Measurements from ENCODE around the gene SLC34A3. TPM values are rescaled to one million over a fixed set of nuclear protein-coding genes. Genes with fewer than 3 reads are reported as not detected.
"Not testable (repeated sequence)": the region's sequence is repeated elsewhere in the genome, so short reads cannot be mapped to it uniquely, and the experiment has no call there.

SLC34A3 gene
- total RNA-seq, 2 experiments from 2014 or later, result not detected

- intact Hi-C loops (cut with micrococcal nuclease; ENCODE audit: unreplicated experiment); H3K9me2 ChIP-seq (ENCODE audit: insufficient read depth, low read length); POLR2A ChIA-PET; BruUV-seq (replicated peaks); CTCF ChIA-PET (ENCODE audit: unreplicated experiment); H3K27ac ChIP-seq (ENCODE audit: low read depth, low read length, poor library complexity, severe bottlenecking); H3K4me2 ChIP-seq (ENCODE audit: low read length); H4K20me1 ChIP-seq (ENCODE audit: insufficient read depth, low read length); H3K4me3 ChIP-seq (ENCODE audit: low read depth, low read length, poor library complexity, severe bottlenecking); DNase-seq (ENCODE audit: low spot score); H3K9me3 ChIP-seq (ENCODE audit: low read length); H2AFZ ChIP-seq (ENCODE audit: low read length): not testable (repeated sequence)
- Histone ChIP-seq H3K4me1 (ENCODE audit: insufficient read depth, low read length, poor library complexity, severe bottlenecking) (peaks cover 24% of the 10 kb centered on the region), H3K79me2 (ENCODE audit: insufficient read depth, low read depth, low read length) (peaks cover 14% of the 10 kb centered on the region; the same call in 1 of the 2 replicates), H3K36me3 (ENCODE audit: insufficient read depth, low read length) (peaks cover 61% of the 10 kb centered on the region)
- peak; percentile 65; the same call in 1 of the 2 replicates for TF ChIP-seq CTCF (conservative IDR thresholded peaks at IDR 0.05; ENCODE audit: low read length)
These were observed 31.6 kb downstream of the SLC34A3 start for GRCh38 chr9:137262173-137262908.

GRCh38 chr9:137262909-137263285 is 32.2 kb downstream of the SLC34A3 start:
- peaks cover 27% of the 10 kb centered on the region for H3K4me1 ChIP-seq (ENCODE audit: insufficient read depth, low read length, poor library complexity, severe bottlenecking)
- TF ChIP-seq EZH2phosphoT487 (IDR thresholded peaks at IDR 0.05; ENCODE audit: borderline replicate concordance, low read depth, low read length), result no peak
- no peak overlapping the region for H3K27ac ChIP-seq (ENCODE audit: low read depth, low read length, poor library complexity, severe bottlenecking)
- no peaks in the 10 kb centered on the region for H3K9me2 ChIP-seq (ENCODE audit: insufficient read depth, low read length)
- DNase-seq (ENCODE audit: low spot score), result no peak
- no TSS peak for BruUV-seq (replicated peaks)
- POLR2A ChIA-PET, result no interaction called here
- H3K36me3 ChIP-seq (ENCODE audit: insufficient read depth, low read length), result peaks cover 64% of the 10 kb centered on the region
- intact Hi-C loops (cut with micrococcal nuclease; ENCODE audit: unreplicated experiment), result no loop called here
- H3K4me3 ChIP-seq (ENCODE audit: low read depth, low read length, poor library complexity, severe bottlenecking), result no peak overlapping the region
- no peaks in the 10 kb centered on the region for H3K9me3 ChIP-seq (ENCODE audit: low read length)
- CTCF ChIA-PET (ENCODE audit: unreplicated experiment), result no interaction called here
- H3K4me2 ChIP-seq (ENCODE audit: low read length), result no peak overlapping the region
- H4K20me1 ChIP-seq (ENCODE audit: insufficient read depth, low read length), result no peaks in the 10 kb centered on the region
- peaks cover 14% of the 10 kb centered on the region; the same call in 1 of the 2 replicates for H3K79me2 ChIP-seq (ENCODE audit: insufficient read depth, low read depth, low read length)
- H2AFZ ChIP-seq (ENCODE audit: low read length), result no peak overlapping the region

- Histone ChIP-seq H2AFZ (ENCODE audit: low read length) (no peak overlapping the region), H3K4me2 (ENCODE audit: low read length) (no peak overlapping the region), H3K36me3 (ENCODE audit: insufficient read depth, low read length) (peaks cover 60% of the 10 kb centered on the region), H3K27ac (ENCODE audit: low read depth, low read length, poor library complexity, severe bottlenecking) (no peak overlapping the region), H3K4me3 (ENCODE audit: low read depth, low read length, poor library complexity, severe bottlenecking) (no peak overlapping the region), H3K9me2 (ENCODE audit: insufficient read depth, low read length) (no peaks in the 10 kb centered on the region), H3K4me1 (ENCODE audit: insufficient read depth, low read length, poor library complexity, severe bottlenecking) (peaks cover 27% of the 10 kb centered on the region), H4K20me1 (ENCODE audit: insufficient read depth, low read length) (no peaks in the 10 kb centered on the region), H3K9me3 (ENCODE audit: low read length) (no peaks in the 10 kb centered on the region), H3K79me2 (ENCODE audit: insufficient read depth, low read depth, low read length) (peaks cover 15% of the 10 kb centered on the region; the same call in 1 of the 2 replicates)
- DNase-seq (ENCODE audit: low spot score), result no peak
- POLR2A ChIA-PET, result no interaction called here
- intact Hi-C loops (cut with micrococcal nuclease; ENCODE audit: unreplicated experiment), result no loop called here
- TF ChIP-seq CTCF (conservative IDR thresholded peaks at IDR 0.05; ENCODE audit: low read length), result no peak
- TF ChIP-seq EZH2phosphoT487 (IDR thresholded peaks at IDR 0.05; ENCODE audit: borderline replicate concordance, low read depth, low read length), result no peak
- no TSS peak for BruUV-seq (replicated peaks)
- CTCF ChIA-PET (ENCODE audit: unreplicated experiment), result no interaction called here
These were observed 32.8 kb downstream of the SLC34A3 start for GRCh38 chr9:137263506-137263905.
